HG03432 (cell line): ENCODE results near the gene PRSS53.

ENCODE experiments used
- ATAC-seq: cut with Tn5 transposase; IDR thresholded peaks from one replicate; pipeline ENCODE4 v1.9.1; 2021; ENCODE audit warnings: mild to moderate bottlenecking, moderate library complexity; ENCODE audit not compliant: unreplicated experiment

PRSS53 gene

GRCh38 chr16:31055613-31056012 is 33.1 kb downstream of the PRSS53 start:
- no peak for ATAC-seq

GRCh38 chr16:31052114-31052513 is 36.6 kb downstream of the PRSS53 start:
- ATAC-seq = no peak

GRCh38 chr16:31050280-31051030 is 38.3 kb downstream of the PRSS53 start:
- ATAC-seq = no peak

- no peak for ATAC-seq
Observed at GRCh38 chr16:31043898-31044481, 44.8 kb downstream of the PRSS53 start.

- ATAC-seq = no peak
Observed at GRCh38 chr16:31043352-31043751, 45.4 kb downstream of the PRSS53 start.

- ATAC-seq = no peak
Observed at GRCh38 chr16:31042866-31043265, 45.9 kb downstream of the PRSS53 start.

GRCh38 chr16:31038993-31039392 is 49.8 kb downstream of the PRSS53 start:
- ATAC-seq = no peak

GRCh38 chr16:31036691-31037090 is 52.1 kb downstream of the PRSS53 start:
- ATAC-seq = no peak

- ATAC-seq = peak; percentile 55
Observed at GRCh38 chr16:31033709-31034492, 54.8 kb downstream of the PRSS53 start.
